GM18511 (cell line): Measurements from ENCODE around the gene MED16.

Experiments
- ATAC-seq: cut with Tn5 transposase; IDR thresholded peaks from one replicate; pipeline ENCODE4 v1.9.1; 2021; ENCODE audit warnings: mild to moderate bottlenecking, moderate library complexity; ENCODE audit not compliant: unreplicated experiment

Gene MED16

GRCh38 chr19:928471-929202 lies 35.6 kb upstream of the MED16 start:
- ATAC-seq, result no peak

- ATAC-seq, result no peak
Measured at GRCh38 chr19:927780-928401, 34.9 kb upstream of the MED16 start.

GRCh38 chr19:927351-927779 lies 34.4 kb upstream of the MED16 start:
- ATAC-seq, result no peak

- ATAC-seq, result no peak
Measured at GRCh38 chr19:926589-927350, 33.8 kb upstream of the MED16 start.

- ATAC-seq, result no peak
Measured at GRCh38 chr19:926323-926588, 33.3 kb upstream of the MED16 start.

- peak; percentile 63 for ATAC-seq
Measured at GRCh38 chr19:925526-926322, 32.7 kb upstream of the MED16 start, which contains the start of gene ARID3A. Gene ARID3A (plus strand): TSS chr19:926035. CDS start chr19:929529, 3,494 bp downstream.

GRCh38 chr19:925087-925525 lies 32.1 kb upstream of the MED16 start:
- ATAC-seq, result peak; percentile 36

GRCh38 chr19:924553-925086 lies 31.6 kb upstream of the MED16 start:
- ATAC-seq, result no peak

- peak; percentile 43 for ATAC-seq
Measured at GRCh38 chr19:920051-920864, 27.3 kb upstream of the MED16 start.

GRCh38 chr19:919199-920050 lies 26.4 kb upstream of the MED16 start:
- ATAC-seq, result peak; percentile 31

GRCh38 chr19:918481-919198 lies 25.7 kb upstream of the MED16 start:
- ATAC-seq, result no peak

- ATAC-seq, result no peak
Measured at GRCh38 chr19:918152-918437, 25.1 kb upstream of the MED16 start.

- no peak for ATAC-seq
Measured at GRCh38 chr19:917323-918151, 24.6 kb upstream of the MED16 start, which contains the start of gene KISS1R. Gene KISS1R (plus strand): TSS chr19:917333. CDS start chr19:917503, 170 bp downstream.

- no peak for ATAC-seq
Measured at GRCh38 chr19:916645-917322, 23.8 kb upstream of the MED16 start.

GRCh38 chr19:913080-913748 lies 20.2 kb upstream of the MED16 start, which contains the start of gene R3HDM4:
Gene R3HDM4 (minus strand): TSS chr19:913219. CDS start chr19:913157, 62 bp downstream.
- no peak for ATAC-seq
